Bronchial epithelial cell (primary cell): ENCODE measurements around the gene TATDN2. TPM values are rescaled to one million over a fixed set of nuclear protein-coding genes. Genes with fewer than 3 reads are reported as not detected.
"Not testable (repeated sequence)": the region's sequence is repeated elsewhere in the genome, so short reads cannot be mapped to it uniquely, and the experiment has no call there.

Source experiments
- DNase-seq: peaks from one replicate; pipeline ENCODE4 v3.0.0-alpha.2; 2010; ENCODE audit warnings: low read depth
- FAIRE-seq: peaks from 2 replicates; lab custom pipeline; 2011; peaks lifted over from hg19 to GRCh38; lab: Jason Lieb, UNC
- H3K27me3 ChIP-seq: 2 replicates; pipeline ENCODE4 v1.5.1; 2011; ENCODE audit warnings: low read length; ENCODE audit not compliant: control insufficient read depth, insufficient read depth
- H3K36me3 ChIP-seq: 2 replicates; pipeline ENCODE4 v1.5.1; 2011; ENCODE audit warnings: low read length; ENCODE audit not compliant: control insufficient read depth, insufficient read depth
- H3K4me3 ChIP-seq: 2 replicates; pipeline ENCODE4 v1.5.1; 2011; ENCODE audit warnings: mild to moderate bottlenecking, low read depth, low read length, control low read depth
- total RNA-seq: library from RNA; depleted of rRNA; stranded (reverse); fragments of >200 nt; gene quantifications from 2 replicates; pipeline ENCODE4 v1.2.1, GENCODE V29; 2014
- TF ChIP-seq, protein P1 (sequence below): IDR thresholded peaks from 2 replicates; pipeline ENCODE4 v1.5.1; 2011; ENCODE audit warnings: mild to moderate bottlenecking, moderate library complexity, low read length, control low read depth, inconsistent platforms; ENCODE audit not compliant: insufficient read depth, severe bottlenecking

Gene TATDN2
- total RNA-seq, 1 donor from 2014 or later, result 7.9 TPM

DNA sequence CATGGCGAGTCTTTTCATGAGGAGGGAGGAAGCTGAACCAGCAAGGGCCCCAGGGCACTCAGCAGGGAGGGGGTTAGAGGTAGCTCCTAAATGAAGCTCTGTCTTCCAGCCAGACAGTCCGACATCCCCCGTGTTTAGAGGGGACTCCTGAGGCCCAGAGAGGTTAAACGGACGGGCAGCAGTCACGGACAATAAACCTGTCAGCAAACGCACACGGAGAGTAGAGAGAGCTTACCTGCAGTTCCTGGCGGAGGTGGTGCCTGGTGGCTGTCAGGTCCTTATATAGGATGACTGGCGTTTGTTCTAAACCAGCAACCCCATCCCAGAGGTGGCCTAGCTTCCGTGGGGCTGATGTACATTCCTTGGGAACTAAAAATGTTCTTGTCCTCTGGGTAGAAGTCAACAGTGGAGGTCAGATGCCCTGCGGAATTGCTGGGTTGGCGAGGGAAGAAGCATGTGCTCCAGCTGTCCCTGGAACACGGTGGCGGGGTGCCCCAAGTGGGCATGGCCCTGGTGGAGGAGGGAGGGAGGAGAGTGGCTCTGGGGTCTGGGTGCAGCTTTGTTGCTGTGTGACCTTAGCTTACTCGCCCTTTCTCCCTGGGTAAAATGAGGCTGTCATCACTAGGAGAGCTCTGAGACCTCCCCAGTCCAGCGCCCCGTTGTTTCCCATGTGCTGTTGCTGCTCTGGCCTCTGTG lies 42.4 kb downstream of the TATDN2 start:
- H3K36me3 ChIP-seq, result peaks cover 2% of the 10 kb centered on the region
- no peak for FAIRE-seq
- DNase-seq, result no peak
- TF ChIP-seq, protein P1, sequence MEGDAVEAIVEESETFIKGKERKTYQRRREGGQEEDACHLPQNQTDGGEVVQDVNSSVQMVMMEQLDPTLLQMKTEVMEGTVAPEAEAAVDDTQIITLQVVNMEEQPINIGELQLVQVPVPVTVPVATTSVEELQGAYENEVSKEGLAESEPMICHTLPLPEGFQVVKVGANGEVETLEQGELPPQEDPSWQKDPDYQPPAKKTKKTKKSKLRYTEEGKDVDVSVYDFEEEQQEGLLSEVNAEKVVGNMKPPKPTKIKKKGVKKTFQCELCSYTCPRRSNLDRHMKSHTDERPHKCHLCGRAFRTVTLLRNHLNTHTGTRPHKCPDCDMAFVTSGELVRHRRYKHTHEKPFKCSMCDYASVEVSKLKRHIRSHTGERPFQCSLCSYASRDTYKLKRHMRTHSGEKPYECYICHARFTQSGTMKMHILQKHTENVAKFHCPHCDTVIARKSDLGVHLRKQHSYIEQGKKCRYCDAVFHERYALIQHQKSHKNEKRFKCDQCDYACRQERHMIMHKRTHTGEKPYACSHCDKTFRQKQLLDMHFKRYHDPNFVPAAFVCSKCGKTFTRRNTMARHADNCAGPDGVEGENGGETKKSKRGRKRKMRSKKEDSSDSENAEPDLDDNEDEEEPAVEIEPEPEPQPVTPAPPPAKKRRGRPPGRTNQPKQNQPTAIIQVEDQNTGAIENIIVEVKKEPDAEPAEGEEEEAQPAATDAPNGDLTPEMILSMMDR, result no peak
- H3K4me3 ChIP-seq, result no peak overlapping the region
- H3K27me3 ChIP-seq, result no peaks in the 10 kb centered on the region

DNA sequence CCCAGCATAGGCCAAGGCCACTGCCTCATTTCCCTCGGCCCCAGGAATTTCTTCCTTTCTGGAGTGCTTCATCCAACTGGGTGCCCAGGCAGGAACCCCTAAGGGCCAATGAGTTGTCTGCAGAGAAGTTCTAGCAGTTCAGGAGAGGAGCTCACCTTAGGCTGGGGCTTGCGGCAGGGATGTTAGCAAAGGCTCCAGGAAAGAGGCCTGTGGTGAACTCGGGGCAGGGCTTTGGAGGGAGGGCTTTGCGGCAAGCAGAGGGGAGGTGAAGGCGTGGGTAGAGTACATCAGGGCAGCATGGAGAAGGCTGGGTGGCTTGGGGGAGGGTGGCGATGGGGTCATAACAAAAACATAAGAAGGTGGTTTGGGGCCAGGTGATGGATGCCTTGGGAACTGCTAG lies 43.4 kb downstream of the TATDN2 start:
- Histone ChIP-seq H3K27me3 (no peaks in the 10 kb centered on the region), H3K4me3 (no peak overlapping the region), H3K36me3 (peaks cover 3% of the 10 kb centered on the region)
- no peak for FAIRE-seq
- TF ChIP-seq, protein P1, result no peak
- DNase-seq, result no peak

- FAIRE-seq, result no peak
Measured at GRCh38 chr3:10292505-10293419, 44.5 kb downstream of the TATDN2 start, which contains the start of gene GHRL. Gene GHRL (minus strand): TSS chr3:10292947. CDS start chr3:10290180, 2,767 bp downstream.

DNA sequence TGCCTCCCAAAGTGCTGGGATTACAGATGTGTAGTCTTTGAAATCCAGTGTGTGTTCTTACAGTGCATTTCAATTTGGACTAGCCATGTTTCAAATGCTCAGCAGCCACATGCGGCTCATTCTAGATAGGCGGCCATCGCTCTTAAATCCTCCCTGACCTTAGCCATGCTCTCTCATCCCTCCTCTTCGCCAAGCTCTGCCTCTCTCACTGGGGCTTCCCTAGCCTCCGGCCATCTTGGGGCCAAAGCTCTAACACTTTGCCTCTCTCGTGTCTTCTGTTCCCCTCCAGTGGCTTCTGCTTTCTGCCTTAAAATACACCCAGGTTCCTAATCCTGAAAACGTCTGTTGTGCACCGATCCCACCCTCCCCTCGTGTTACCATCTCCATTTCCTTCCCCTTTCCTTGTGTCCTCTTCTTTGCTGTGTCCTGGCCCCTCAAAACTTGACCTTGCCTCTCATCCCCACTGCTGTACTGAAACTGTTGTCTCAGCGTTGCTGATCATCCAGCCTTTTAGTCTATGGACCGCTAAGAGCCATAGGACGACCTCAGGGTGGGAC lies 45.8 kb downstream of the TATDN2 start:
- no peak overlapping the region for H3K4me3 ChIP-seq
- TF ChIP-seq, protein P1, result no peak
- no peaks in the 10 kb centered on the region for H3K27me3 ChIP-seq
- H3K36me3 ChIP-seq, result peaks cover 1% of the 10 kb centered on the region
- no peak for FAIRE-seq
- no peak for DNase-seq

More at GRCh38 chr3:10292505-10293419, 44.5 kb downstream of the TATDN2 start, which contains the start of gene GHRL:
- Histone ChIP-seq H3K36me3 (peaks cover 3% of the 10 kb centered on the region), H3K4me3 (no peak within 1 kb of the TSS), H3K27me3 (no peaks in the 10 kb centered on the region)
- TF ChIP-seq, protein P1, result no peak
- no peak for DNase-seq

DNA sequence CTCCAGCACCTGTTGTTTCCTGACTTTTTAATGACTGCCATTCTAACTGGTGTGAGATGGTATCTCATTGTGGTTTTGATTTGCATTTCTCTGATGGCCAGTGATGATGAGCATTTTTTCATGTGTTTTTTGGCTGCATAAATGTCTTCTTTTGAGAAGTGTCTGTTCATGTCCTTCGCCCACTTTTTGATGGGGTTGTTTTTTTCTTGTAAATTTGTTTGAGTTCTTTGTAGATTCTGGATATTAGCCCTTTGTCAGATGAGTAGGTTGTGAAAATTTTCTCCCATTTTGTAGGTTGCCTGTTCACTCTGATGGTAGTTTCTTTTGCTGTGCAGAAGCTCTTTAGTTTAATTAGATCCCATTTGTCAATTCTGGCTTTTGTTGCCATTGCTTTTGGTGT lies 49.8 kb downstream of the TATDN2 start:
- not testable (repeated sequence) for FAIRE-seq
- peaks cover 13% of the 10 kb centered on the region for H3K36me3 ChIP-seq

GRCh38 chr3:10299175-10299574 lies 50.9 kb downstream of the TATDN2 start:
- Histone ChIP-seq H3K36me3 (peaks cover 21% of the 10 kb centered on the region), H3K27me3 (no peaks in the 10 kb centered on the region), H3K4me3 (no peak overlapping the region)
- no peak for FAIRE-seq
- TF ChIP-seq, protein P1, result no peak
- DNase-seq, result no peak

More for the DNA sequence above, 49.8 kb downstream of the TATDN2 start:
- DNase-seq, H3K4me3 ChIP-seq, H3K27me3 ChIP-seq: not testable (repeated sequence)
